Lung (tissue), 12 donors: ENCODE measurements around the gene SLC2A14. TPM values are rescaled to one million over a fixed set of nuclear protein-coding genes. Genes with fewer than 3 reads are reported as not detected.
A peak's percentile ranks its signal among the peaks of the same experiment; 100 is the strongest.
"Not testable (repeated sequence)": the region's sequence is repeated elsewhere in the genome, so short reads cannot be mapped to it uniquely, and the experiment has no call there.

ENCODE experiments used
- ATAC-seq: fragments of 200-7000 bp; cut with Tn5 transposase; one replicate; pipeline ENCODE4 v1.9.1; 2020; ENCODE audit warnings: moderate number of reproducible peaks; ENCODE audit not compliant: insufficient read depth, low FRiP score
- DNase-seq, 3 donors: peaks; one replicate each; pipeline ENCODE4 v3.0.0-alpha.2; 2013 to 2017
- H3K27ac ChIP-seq, 2 donors: one replicate each; pipeline ENCODE4 v1.5.1; 2013; ENCODE audit warnings: mild to moderate bottlenecking in 2 of 2, moderate library complexity in 2 of 2, control low read depth in 1 of 2, inconsistent platforms in 1 of 2, low read depth in 1 of 2, low read length in 1 of 2
- H3K27me3 ChIP-seq, 3 donors: one replicate each; pipeline ENCODE4 v1.5.1; 2013; ENCODE audit warnings: low read length in 2 of 3; ENCODE audit not compliant: control insufficient read depth in 3 of 3, insufficient read depth in 3 of 3
- H3K36me3 ChIP-seq, 4 donors: one replicate each; pipeline ENCODE4 v1.5.1; 2013; ENCODE audit warnings: low read length in 4 of 4, mild to moderate bottlenecking in 1 of 4, moderate library complexity in 1 of 4; ENCODE audit not compliant: control insufficient read depth in 4 of 4, insufficient read depth in 4 of 4
- H3K4me1 ChIP-seq, 5 donors: one replicate each; pipeline ENCODE4 v1.5.1; 2013; ENCODE audit warnings: low read length in 5 of 5, mild to moderate bottlenecking in 2 of 5, moderate library complexity in 1 of 5; ENCODE audit not compliant: control insufficient read depth in 5 of 5, insufficient read depth in 5 of 5
- H3K4me3 ChIP-seq: one replicate; pipeline ENCODE4 v1.5.1; 2013; ENCODE audit warnings: mild to moderate bottlenecking, control low read depth, moderate library complexity
- H3K9ac ChIP-seq, 2 donors: one replicate each; pipeline ENCODE4 v1.5.1; 2013; ENCODE audit warnings: low read length in 2 of 2, control low read depth in 1 of 2; ENCODE audit not compliant: insufficient read depth in 1 of 2
- H3K9me3 ChIP-seq, 4 donors: one replicate each; pipeline ENCODE4 v1.5.1; 2013; ENCODE audit warnings: low read length in 3 of 4, mild to moderate bottlenecking in 1 of 4, moderate library complexity in 1 of 4; ENCODE audit not compliant: control insufficient read depth in 4 of 4, insufficient read depth in 3 of 4
- CTCF ChIP-seq: IDR thresholded peaks from 2 replicates; pipeline ENCODE4 v1.5.1; 2012; ENCODE audit warnings: mild to moderate bottlenecking; ENCODE audit errors: control extremely low read depth, extremely low read depth
- WGBS, 2 donors: extraction: QIAGEN DNeasy Blood & Tissue Kit; methylation state at CpG; one replicate each; pipeline ENCODE4 v1.1.7; 2013; 5-methylcytosine and 5-hydroxymethylcytosine counted together
- polyA plus RNA-seq, 2 donors: library from polyadenylated mRNA; stranded (reverse); fragments of 200-250 nt; gene quantifications; one replicate each; pipeline ENCODE4 v1.2.1, GENCODE V29; 2013
- total RNA-seq, 2 donors: library from RNA; depleted of rRNA in 1 of 2; stranded (reverse); fragments of >200 nt in 1 of 2; gene quantifications; one replicate each; pipeline ENCODE4 v1.2.1, GENCODE V29; 2014 to 2021
- donor health status: control.
- donor health status: control.
- donor health status: Bipolar disorder and iron deficiency.
- donor health status: healthy.
- donor health status: DM: yes; HTN: yes; CAD: no.

SLC2A14 gene
- total and polyA plus RNA-seq, 4 donors = 0.12 to 0.17 TPM; not detected in 2

DNA sequence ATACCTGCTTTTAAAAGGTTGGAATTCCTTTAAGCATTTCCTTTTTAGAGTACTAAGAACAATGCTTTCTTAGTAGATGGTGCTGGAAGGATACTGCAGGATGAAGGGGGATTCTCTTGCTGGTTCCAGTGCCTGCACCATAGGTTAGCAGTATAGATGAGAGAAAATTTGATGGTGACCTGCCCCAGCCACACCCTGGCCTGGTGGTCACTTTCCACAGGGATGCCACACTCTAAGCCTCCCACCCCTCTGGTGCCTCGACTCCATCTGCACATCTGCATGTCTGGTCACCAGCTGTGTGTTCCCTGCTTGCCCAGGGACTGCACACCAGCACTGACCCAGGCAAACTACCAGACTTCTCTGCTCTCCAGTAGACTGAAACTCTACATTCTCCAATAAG is 44.2 kb upstream of the SLC2A14 start:
- no peak for ATAC-seq
- H3K4me3 ChIP-seq = no peak overlapping the region
- no peaks in the 10 kb centered on the region for H3K27me3 ChIP-seq
- no peak overlapping the region for H3K27ac ChIP-seq
- H3K4me1 ChIP-seq = peaks cover 0 to 4% (median 0%) of the 10 kb centered on the region in 5 donors
- TF ChIP-seq CTCF = no peak
- 79 to 88% methylated on average over 1 of the region's 1 CpG for WGBS, 2 donors
- H3K9me3 ChIP-seq = peaks cover 0 to 2% (median 0%) of the 10 kb centered on the region in 4 donors
- no peak for DNase-seq
- peaks cover 0 to 9% (median 4%) of the 10 kb centered on the region in 4 donors for H3K36me3 ChIP-seq
- H3K9ac ChIP-seq = no peak overlapping the region

DNA sequence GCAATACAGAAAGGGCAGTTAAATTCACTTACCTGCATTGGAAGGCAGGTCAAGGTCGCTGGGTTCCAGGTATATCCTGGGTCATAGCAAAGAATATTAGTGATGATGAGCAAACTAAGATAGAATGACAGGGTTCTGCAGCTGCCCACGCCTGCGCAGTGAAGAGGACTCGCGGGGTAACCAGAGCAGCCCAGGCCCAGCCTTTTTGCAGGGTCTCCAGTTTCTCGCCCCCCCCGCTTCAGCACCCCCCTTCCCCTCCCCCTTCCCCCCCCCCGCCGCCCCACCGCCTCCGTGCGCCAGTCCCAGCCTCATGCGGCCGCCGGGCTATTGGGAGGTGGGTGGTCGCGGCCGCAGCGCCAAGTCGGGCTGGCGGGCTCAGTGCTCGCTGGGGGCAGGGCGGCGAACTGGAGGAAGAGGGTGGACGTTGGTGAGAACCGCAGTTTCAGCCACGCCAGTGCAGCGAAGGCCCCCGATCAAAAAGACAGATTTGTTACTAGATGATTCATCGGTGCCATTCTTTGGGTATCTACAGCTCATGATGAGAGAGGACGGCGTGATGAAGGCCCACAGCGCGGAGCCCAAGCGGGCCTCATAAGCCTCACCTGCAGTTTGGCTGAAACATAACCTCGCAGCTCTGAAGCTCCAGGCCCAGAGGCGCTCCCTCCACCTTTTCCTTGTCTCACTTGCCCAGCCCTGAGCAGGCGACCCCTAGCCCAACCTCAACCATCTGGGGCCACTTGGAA is 43.1 kb upstream of the SLC2A14 start:
- H3K4me3 ChIP-seq = no peak overlapping the region
- WGBS, 2 donors = 33 to 53% methylated on average over 28 to 38 of the region's 38 CpGs
- H3K4me1 ChIP-seq = peaks cover 0 to 4% (median 0%) of the 10 kb centered on the region in 5 donors
- peaks cover 0 to 2% (median 0%) of the 10 kb centered on the region in 4 donors for H3K9me3 ChIP-seq
- no peak overlapping the region for H3K9ac ChIP-seq
- ATAC-seq (no peak), DNase-seq (peak; percentile 15 to 44 (median 28))
- H3K36me3 ChIP-seq = peaks cover 0 to 8% (median 1%) of the 10 kb centered on the region in 4 donors
- H3K27ac ChIP-seq = no peak overlapping the region
- TF ChIP-seq CTCF = no peak
- H3K27me3 ChIP-seq = no peaks in the 10 kb centered on the region

GRCh38 chr12:7910106-7910505 is 37.4 kb upstream of the SLC2A14 start:
- WGBS, 2 donors = 78 to 88% methylated on average over 7 of the region's 7 CpGs
- not testable (repeated sequence) for H3K27ac ChIP-seq

DNA sequence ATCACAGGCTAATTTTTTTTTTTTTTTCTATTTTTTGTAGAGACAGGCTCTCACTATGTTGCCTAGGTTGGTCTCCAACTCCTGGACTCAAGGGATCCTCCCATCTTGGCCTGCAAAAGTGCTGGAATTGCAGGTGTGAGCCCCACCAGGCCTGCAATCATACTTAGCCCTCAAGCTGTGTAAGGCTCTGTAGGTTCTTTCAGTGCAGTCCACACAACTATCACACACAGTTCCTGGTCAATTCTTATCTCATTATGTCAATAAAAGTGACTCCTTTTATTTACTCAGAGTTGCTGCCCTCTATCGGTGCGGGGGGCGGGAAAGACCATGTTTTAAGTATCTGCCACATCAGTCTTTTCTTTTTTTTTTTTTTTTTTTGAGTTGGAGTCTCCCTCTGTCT is 34.3 kb upstream of the SLC2A14 start:
- no peak for TF ChIP-seq CTCF
- ATAC-seq (no peak), DNase-seq (peak; percentile 29 to 40 (median 38))
- Histone ChIP-seq H3K27me3 (no peaks in the 10 kb centered on the region), H3K4me3 (no peak overlapping the region), H3K9ac (no peak overlapping the region), H3K27ac (no peak overlapping the region), H3K9me3 (no peaks in the 10 kb centered on the region), H3K4me1 (peaks cover 0 to 15% (median 0%) of the 10 kb centered on the region in 5 donors), H3K36me3 (no peaks in the 10 kb centered on the region)
- WGBS, 2 donors = 16 to 21% methylated on average over 3 of the region's 3 CpGs

More at GRCh38 chr12:7910106-7910505, 37.4 kb upstream of the SLC2A14 start:
- H3K4me3 ChIP-seq, H3K27me3 ChIP-seq, H3K9me3 ChIP-seq, H3K9ac ChIP-seq, ATAC-seq, H3K36me3 ChIP-seq, DNase-seq: not testable (repeated sequence)
- peaks cover 0 to 12% (median 0%) of the 10 kb centered on the region in 5 donors for H3K4me1 ChIP-seq

- H3K27ac ChIP-seq, H3K36me3 ChIP-seq, H3K27me3 ChIP-seq, H3K9me3 ChIP-seq, ATAC-seq, DNase-seq, H3K9ac ChIP-seq, H3K4me3 ChIP-seq: not testable (repeated sequence)
- H3K4me1 ChIP-seq = peaks cover 0 to 15% (median 0%) of the 10 kb centered on the region in 5 donors
- WGBS, 2 donors = 78 to 82% methylated on average over 4 of the region's 4 CpGs
Measured at GRCh38 chr12:7906303-7906702, 33.6 kb upstream of the SLC2A14 start.

DNA sequence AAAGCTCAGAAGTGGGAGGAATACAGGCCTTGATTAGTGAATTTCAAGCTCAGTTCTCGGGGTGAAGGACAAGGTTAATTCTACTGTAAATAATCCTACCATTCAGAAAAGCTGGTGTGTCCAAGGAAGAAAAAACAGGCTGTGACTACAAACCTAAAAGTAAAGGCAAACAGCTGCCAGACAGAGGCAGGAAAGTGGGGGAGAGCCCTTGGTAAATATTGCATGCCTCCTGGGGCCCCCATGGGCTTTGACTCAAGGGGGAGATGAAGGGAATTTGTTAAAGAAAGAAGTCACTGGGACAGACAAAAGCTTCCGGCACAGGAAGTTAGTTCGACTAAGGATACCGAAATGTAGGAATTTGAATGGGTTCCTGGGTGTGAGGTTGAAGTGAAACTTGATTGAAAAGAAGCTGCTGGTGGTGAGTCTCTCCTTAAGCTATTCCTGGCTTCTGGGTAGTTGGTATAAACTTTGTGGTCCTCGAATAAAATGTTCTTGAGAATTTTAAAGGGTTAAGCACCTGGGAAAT is 32.9 kb upstream of the SLC2A14 start:
- peak in 2 of 3 donors; percentile 39 to 45 for DNase-seq
- not testable (repeated sequence) for H3K9me3 ChIP-seq, H3K36me3 ChIP-seq, H3K9ac ChIP-seq, H3K27me3 ChIP-seq, H3K27ac ChIP-seq, ATAC-seq, H3K4me3 ChIP-seq
- H3K4me1 ChIP-seq = peaks cover 0 to 15% (median 0%) of the 10 kb centered on the region in 5 donors
- WGBS, 2 donors = 38 to 41% methylated on average over 2 of the region's 5 CpGs
